Measurements from ENCODE around the gene UTS2B. TPM values are rescaled to one million over a fixed set of nuclear protein-coding genes. Genes with fewer than 3 reads are reported as not detected.

The UTS2B gene
- total and polyA plus RNA-seq, 2 of the 13 experiments (the other 11 are each of a cell fraction or from before 2014, with no cell fraction given), result 0.03 to 0.46 TPM

DNA sequence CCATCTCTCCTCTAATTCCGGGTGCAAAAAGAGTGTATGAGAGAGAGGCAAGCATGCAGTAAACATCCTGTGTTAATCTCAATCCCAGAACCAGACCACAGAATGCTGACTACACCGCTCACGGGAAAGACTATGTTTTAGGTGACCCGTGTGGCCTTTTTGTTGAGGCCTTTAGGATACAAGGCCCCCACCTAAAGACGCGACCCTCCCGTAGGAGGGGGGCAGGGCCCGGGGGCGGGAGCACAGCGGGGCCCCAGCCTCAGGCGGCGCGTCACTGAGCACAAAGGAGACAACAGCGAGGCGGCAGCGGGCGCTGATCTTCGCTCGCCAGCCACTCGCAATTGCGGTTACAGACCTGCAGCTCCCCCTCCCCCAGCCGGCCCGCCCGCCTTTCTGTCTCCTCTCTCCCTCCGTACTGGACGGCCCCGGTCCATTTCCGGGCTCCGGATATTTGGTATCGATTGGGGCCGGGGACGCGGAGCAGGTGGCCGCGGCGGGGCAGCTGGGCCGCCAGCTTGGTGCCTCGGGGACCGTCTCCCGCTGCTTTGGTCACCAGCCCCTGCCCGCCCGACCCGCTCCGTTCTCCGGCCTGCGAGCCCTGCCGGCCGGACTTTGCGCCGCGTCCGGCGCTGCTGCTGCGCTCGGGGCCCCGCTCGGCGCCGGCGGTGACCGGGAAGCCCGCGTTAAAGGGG, 1.2 kb downstream of the UTS2B start, which contains the start of gene CCDC50 (continued):
- TF ChIP-seq PCBP1 (IDR thresholded peaks at IDR 0.05; ENCODE audit: borderline replicate concordance, low read depth, low read length) (no peak; the same call in 1 of the 2 replicates), MTA3 (CRISPR knock-in tag; IDR thresholded peaks at IDR 0.05) (no peak), CHD4 (IDR thresholded peaks at IDR 0.05; ENCODE audit: borderline replicate concordance, low read length) (no peak), ZNF354B (CRISPR knock-in tag; IDR thresholded peaks at IDR 0.05) (no peak), ZNF224 (CRISPR knock-in tag; IDR thresholded peaks at IDR 0.05) (no peak), ZNF30 (CRISPR knock-in tag; IDR thresholded peaks at IDR 0.05) (no peak), POLR2A (IDR thresholded peaks at IDR 0.05; ENCODE audit: insufficient read depth in 1 of 2, low read depth in 2 of 2, low read length in 2 of 2) (peak; percentile 73 to 80), GLI4 (CRISPR knock-in tag; IDR thresholded peaks at IDR 0.05; ENCODE audit: borderline replicate concordance) (peak; percentile 45; the same call in 1 of the 2 replicates), CBX2 (IDR thresholded peaks at IDR 0.05; ENCODE audit: low read depth, low read length) (no peak), CBX2 (CRISPR knock-in tag; IDR thresholded peaks at IDR 0.05; ENCODE audit: low read depth) (no peak; the same call in 1 of the 2 replicates), ZNF549 (CRISPR knock-in tag; IDR thresholded peaks at IDR 0.05) (no peak), TOE1 (CRISPR knock-in tag; IDR thresholded peaks at IDR 0.05) (no peak), ASH2L (IDR thresholded peaks at IDR 0.05; ENCODE audit: insufficient read length, low read depth, low read length) (peak; percentile 86), DMAP1 (CRISPR knock-in tag; IDR thresholded peaks at IDR 0.05) (peak; percentile 91), NFE2L1 (CRISPR knock-in tag; IDR thresholded peaks at IDR 0.05; ENCODE audit: borderline replicate concordance) (no peak), ZNF724P (CRISPR knock-in tag; IDR thresholded peaks at IDR 0.05; ENCODE audit: borderline replicate concordance) (no peak; the same call in 1 of the 2 replicates), ARID2 (CRISPR knock-in tag; IDR thresholded peaks at IDR 0.05; ENCODE audit: borderline replicate concordance) (0 out of 2 replicates have a peak, but pooled peaks have one; percentile 25), ELF3 (CRISPR knock-in tag; IDR thresholded peaks at IDR 0.05) (peak; percentile 72), HHEX (CRISPR knock-in tag; IDR thresholded peaks at IDR 0.05) (0 out of 2 replicates have a peak, but pooled peaks have one; percentile 33), HOXA3 (CRISPR knock-in tag; IDR thresholded peaks at IDR 0.05) (peak; percentile 70; the same call in 1 of the 2 replicates), KLF11 (CRISPR knock-in tag; IDR thresholded peaks at IDR 0.05) (no peak; the same call in 1 of the 2 replicates), ZNF143 (CRISPR knock-in tag; IDR thresholded peaks at IDR 0.05) (no peak)
- TF ChIP-seq, protein P1, sequence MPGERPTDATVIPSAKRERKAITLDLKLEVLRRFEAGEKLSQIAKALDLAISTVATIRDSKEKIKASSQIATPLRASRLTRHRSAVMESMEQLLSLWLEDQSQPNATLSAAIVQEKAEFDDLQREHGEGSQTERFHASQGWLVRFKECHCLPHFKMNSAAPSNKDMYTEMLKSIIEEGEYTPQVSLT (CRISPR knock-in tag; IDR thresholded peaks at IDR 0.05; ENCODE audit: borderline replicate concordance, low read depth), result no peak
- TF ChIP-seq, protein P2, sequence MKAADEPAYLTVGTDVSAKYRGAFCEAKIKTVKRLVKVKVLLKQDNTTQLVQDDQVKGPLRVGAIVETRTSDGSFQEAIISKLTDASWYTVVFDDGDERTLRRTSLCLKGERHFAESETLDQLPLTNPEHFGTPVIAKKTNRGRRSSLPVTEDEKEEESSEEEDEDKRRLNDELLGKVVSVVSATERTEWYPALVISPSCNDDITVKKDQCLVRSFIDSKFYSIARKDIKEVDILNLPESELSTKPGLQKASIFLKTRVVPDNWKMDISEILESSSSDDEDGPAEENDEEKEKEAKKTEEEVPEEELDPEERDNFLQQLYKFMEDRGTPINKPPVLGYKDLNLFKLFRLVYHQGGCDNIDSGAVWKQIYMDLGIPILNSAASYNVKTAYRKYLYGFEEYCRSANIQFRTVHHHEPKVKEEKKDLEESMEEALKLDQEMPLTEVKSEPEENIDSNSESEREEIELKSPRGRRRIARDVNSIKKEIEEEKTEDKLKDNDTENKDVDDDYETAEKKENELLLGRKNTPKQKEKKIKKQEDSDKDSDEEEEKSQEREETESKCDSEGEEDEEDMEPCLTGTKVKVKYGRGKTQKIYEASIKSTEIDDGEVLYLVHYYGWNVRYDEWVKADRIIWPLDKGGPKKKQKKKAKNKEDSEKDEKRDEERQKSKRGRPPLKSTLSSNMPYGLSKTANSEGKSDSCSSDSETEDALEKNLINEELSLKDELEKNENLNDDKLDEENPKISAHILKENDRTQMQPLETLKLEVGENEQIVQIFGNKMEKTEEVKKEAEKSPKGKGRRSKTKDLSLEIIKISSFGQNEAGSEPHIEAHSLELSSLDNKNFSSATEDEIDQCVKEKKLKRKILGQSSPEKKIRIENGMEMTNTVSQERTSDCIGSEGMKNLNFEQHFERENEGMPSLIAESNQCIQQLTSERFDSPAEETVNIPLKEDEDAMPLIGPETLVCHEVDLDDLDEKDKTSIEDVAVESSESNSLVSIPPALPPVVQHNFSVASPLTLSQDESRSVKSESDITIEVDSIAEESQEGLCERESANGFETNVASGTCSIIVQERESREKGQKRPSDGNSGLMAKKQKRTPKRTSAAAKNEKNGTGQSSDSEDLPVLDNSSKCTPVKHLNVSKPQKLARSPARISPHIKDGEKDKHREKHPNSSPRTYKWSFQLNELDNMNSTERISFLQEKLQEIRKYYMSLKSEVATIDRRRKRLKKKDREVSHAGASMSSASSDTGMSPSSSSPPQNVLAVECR (CRISPR knock-in tag; IDR thresholded peaks at IDR 0.05; ENCODE audit: borderline replicate concordance), result peak; percentile 91
- TF ChIP-seq, protein P3, sequence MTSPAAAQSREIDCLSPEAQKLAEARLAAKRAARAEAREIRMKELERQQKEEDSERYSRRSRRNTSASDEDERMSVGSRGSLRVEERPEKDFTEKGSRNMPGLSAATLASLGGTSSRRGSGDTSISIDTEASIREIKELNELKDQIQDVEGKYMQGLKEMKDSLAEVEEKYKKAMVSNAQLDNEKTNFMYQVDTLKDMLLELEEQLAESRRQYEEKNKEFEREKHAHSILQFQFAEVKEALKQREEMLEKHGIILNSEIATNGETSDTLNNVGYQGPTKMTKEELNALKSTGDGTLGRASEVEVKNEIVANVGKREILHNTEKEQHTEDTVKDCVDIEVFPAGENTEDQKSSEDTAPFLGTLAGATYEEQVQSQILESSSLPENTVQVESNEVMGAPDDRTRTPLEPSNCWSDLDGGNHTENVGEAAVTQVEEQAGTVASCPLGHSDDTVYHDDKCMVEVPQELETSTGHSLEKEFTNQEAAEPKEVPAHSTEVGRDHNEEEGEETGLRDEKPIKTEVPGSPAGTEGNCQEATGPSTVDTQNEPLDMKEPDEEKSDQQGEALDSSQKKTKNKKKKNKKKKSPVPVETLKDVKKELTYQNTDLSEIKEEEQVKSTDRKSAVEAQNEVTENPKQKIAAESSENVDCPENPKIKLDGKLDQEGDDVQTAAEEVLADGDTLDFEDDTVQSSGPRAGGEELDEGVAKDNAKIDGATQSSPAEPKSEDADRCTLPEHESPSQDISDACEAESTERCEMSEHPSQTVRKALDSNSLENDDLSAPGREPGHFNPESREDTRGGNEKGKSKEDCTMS (CRISPR knock-in tag; conservative IDR thresholded peaks at IDR 0.05), result no peak
